ENCODE results near the gene CALR. TPM values are rescaled to one million over a fixed set of nuclear protein-coding genes. Genes with fewer than 3 reads are reported as not detected.

CALR gene
- polyA plus RNA-seq, 2 of the 4 experiments (the other 2 are of a cell fraction): 419 to 494 TPM

- H3K4me1 ChIP-seq: 0 out of 3 replicates have a peak, but pooled peaks cover 3% of the 10 kb centered on the region
- ATAC-seq (no peak), FAIRE-seq (no peak), DNase-seq (ENCODE audit: low read depth in 1 of 2, low spot score in 1 of 2) (no peak)
- POLR2A ChIA-PET: interaction anchor here (0.7 to 1.6 kb wide), 3 partner anchors 13 to 111 kb away, joined by 3 to 5 read pairs (median 3); partner anchors contain the start of gene NFIX
- no peaks in the 10 kb centered on the region for H3K9me3 ChIP-seq
- H3K4me3 ChIP-seq: no peak overlapping the region; the same call in 2 of the 3 replicates
- peak overlapping the region; percentile 58 to 84; a peak in 4 of 6 replicates for H3K27ac ChIP-seq
- 81% methylated on average over 5 of the region's 6 CpGs for WGBS (ENCODE audit: missing lambda C conversion rate)
- CTCF ChIA-PET: interaction anchor here (0.6 to 16.3 kb wide), 17 partner anchors 10 to 629 kb away, joined by 3 to 309 read pairs (median 4); no protein-coding TSS in a partner anchor
- peak overlapping the region; percentile 80 for H3K4me2 ChIP-seq
- no peak for TF ChIP-seq JUNB (IDR thresholded peaks at IDR 0.05)
- no peak for TF ChIP-seq GATA3 (IDR thresholded peaks at IDR 0.05; ENCODE audit: borderline replicate concordance)
- TF ChIP-seq CBX8 (IDR thresholded peaks at IDR 0.05): no peak
- no peak for TF ChIP-seq EP300 (IDR thresholded peaks at IDR 0.05)
- TF ChIP-seq ZFP36 (IDR thresholded peaks at IDR 0.05; ENCODE audit: borderline replicate concordance, partially characterized antibody): no peak
- no peak for TF ChIP-seq ZC3H11A (IDR thresholded peaks at IDR 0.05)
- TF ChIP-seq POLR2AphosphoS2 (conservative IDR thresholded peaks at IDR 0.05; ENCODE audit: low read length): no peak
- TF ChIP-seq KDM1A (IDR thresholded peaks at IDR 0.05; ENCODE audit: low read depth): no peak
- no peak for TF ChIP-seq FOSL2 (IDR thresholded peaks at IDR 0.05)
- no peak for TF ChIP-seq FOSL2 (CRISPR knock-in tag; IDR thresholded peaks at IDR 0.05)
- no peak for TF ChIP-seq PBX3 (IDR thresholded peaks at IDR 0.05)
- TF ChIP-seq RNF2 (IDR thresholded peaks at IDR 0.05; ENCODE audit: borderline replicate concordance, low read depth): no peak
- no peak for TF ChIP-seq BCL3 (IDR thresholded peaks at IDR 0.05)
- no peak for TF ChIP-seq HMGXB4 (CRISPR knock-in tag; IDR thresholded peaks at IDR 0.05; ENCODE audit: borderline replicate concordance)
- TF ChIP-seq RFX5 (IDR thresholded peaks at IDR 0.05): no peak
- no peak for TF ChIP-seq JUN (IDR thresholded peaks at IDR 0.05)
- no peak for TF ChIP-seq POLR2A (IDR thresholded peaks at IDR 0.05; ENCODE audit: low read length)
- TF ChIP-seq HDAC2 (IDR thresholded peaks at IDR 0.05): no peak
- no peak for TF ChIP-seq HOXA7 (CRISPR knock-in tag; IDR thresholded peaks at IDR 0.05)
Measured at GRCh38 chr19:12982648-12983047, 44.2 kb downstream of the CALR start.

- Histone ChIP-seq H3K4me1 (0 out of 3 replicates have a peak, but pooled peaks cover 3% of the 10 kb centered on the region), H3K4me2 (peak overlapping the region; percentile 80), H3K27ac (peak overlapping the region; percentile 58 to 84), H3K4me3 (peak overlapping the region; percentile 42), H3K9me3 (no peaks in the 10 kb centered on the region)
- ATAC-seq (0 out of 6 replicates have a peak, but pooled peaks of 1 of the 2 experiments have one; percentile 5), FAIRE-seq (no peak), DNase-seq (ENCODE audit: low read depth in 1 of 2, low spot score in 1 of 2) (no peak)
- 32% methylated on average over 9 of the region's 10 CpGs for WGBS (ENCODE audit: missing lambda C conversion rate)
- ChIA-PET CTCF (interaction anchor here (0.6 to 16.3 kb wide), 19 partner anchors 10 to 628 kb away, joined by 3 to 309 read pairs (median 4); no protein-coding TSS in a partner anchor), POLR2A (interaction anchor here (0.7 to 1.6 kb wide), 3 partner anchors 12 to 110 kb away, joined by 3 to 5 read pairs (median 3); partner anchors contain the start of gene NFIX)
- TF ChIP-seq HOXB13 (CRISPR knock-in tag; IDR thresholded peaks at IDR 0.05; ENCODE audit: low read depth) (no peak), CBX8 (IDR thresholded peaks at IDR 0.05) (no peak)
Measured at GRCh38 chr19:12983091-12983490, 44.7 kb downstream of the CALR start.
